DND-41 (cell line): Measurements from ENCODE around the gene WDR88.

Source experiments
- CTCF ChIP-seq: IDR thresholded peaks from 2 replicates; pipeline ENCODE4 v1.5.1; 2012; ENCODE audit warnings: borderline replicate concordance, low read length, moderate library complexity, mild to moderate bottlenecking; ENCODE audit not compliant: poor library complexity, severe bottlenecking; ENCODE audit errors: extremely low read depth
- EZH2 ChIP-seq: IDR thresholded peaks from 3 replicates; pipeline ENCODE4 v1.6.1; 2012; ENCODE audit warnings: borderline replicate concordance, low read depth, mild to moderate bottlenecking, moderate library complexity, low read length, inconsistent platforms; ENCODE audit not compliant: severe bottlenecking

GRCh38 chr19:33086955-33087354 is 45.0 kb upstream of the WDR88 start:
- TF ChIP-seq CTCF, result no peak
- no peak for TF ChIP-seq EZH2
